Measurements from ENCODE around the gene KHDRBS2.

KHDRBS2 gene

GRCh38 chr6:62174548-62174947, 111.5 kb downstream of the KHDRBS2 start:
- no peak for DNase-seq

GRCh38 chr6:62167736-62168135, 118.3 kb downstream of the KHDRBS2 start:
- DNase-seq, result no peak

GRCh38 chr6:62162858-62163257, 123.2 kb downstream of the KHDRBS2 start:
- DNase-seq, result no peak

GRCh38 chr6:62152796-62153195, 133.2 kb downstream of the KHDRBS2 start:
- DNase-seq, result no peak

GRCh38 chr6:62150048-62150663, 135.9 kb downstream of the KHDRBS2 start:
- DNase-seq, result no peak

- DNase-seq, result no peak
Measured at GRCh38 chr6:62146954-62147853, 138.8 kb downstream of the KHDRBS2 start.

GRCh38 chr6:62129127-62129526, 156.9 kb downstream of the KHDRBS2 start:
- no peak for DNase-seq

DNA sequence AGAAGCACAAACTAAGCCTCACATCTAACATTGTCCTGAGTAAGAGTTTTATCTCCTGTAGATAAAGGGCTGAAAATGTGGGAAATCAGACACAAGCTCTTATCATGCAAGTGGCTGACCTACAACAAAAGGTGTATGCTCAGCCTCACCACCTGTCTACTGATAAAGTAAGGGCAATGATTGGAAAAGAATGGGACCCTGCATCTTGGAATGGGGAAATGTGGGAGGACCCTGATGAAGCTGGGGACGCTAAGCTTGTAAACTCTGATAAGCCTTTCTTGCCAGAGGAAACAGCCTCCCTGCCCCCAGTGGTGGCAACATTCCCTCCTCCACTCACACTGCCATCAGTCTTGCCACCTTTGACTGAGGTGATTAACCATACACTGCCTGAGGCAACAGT, 166.6 kb downstream of the KHDRBS2 start:
- DNase-seq, result no peak

DNA sequence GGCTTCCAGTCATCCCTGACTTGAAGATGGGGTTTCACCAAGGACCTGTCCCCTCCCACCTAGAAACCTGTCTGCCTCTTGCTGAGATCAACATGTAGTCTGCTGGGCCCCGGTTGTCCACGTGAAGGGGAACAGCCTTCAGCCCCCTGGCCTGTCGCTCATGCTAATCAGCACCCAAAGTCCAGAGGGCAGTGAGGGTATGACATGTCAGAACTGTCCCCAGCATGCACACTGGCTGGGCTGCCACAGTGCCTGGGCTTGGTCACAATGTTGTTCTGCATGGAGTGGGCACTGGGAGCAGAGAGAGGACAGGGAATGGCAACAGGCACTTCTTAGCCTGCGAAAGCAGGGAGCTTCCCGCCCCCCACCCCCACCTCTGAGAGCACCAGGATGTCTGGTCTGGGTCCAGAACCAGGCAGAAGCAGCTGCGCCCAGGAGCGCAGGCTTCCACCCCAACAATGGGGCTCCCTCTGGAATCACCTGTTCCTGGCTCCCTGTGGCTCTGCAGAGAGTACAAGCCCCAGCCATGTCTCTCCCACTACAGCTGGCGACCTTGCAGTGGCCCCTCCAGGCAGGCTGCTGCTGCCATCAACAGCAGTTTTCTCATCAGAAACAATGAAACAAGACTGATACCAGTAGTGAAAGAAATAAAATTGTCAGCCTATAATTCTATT, 182.7 kb downstream of the KHDRBS2 start:
- no peak for DNase-seq

DNA sequence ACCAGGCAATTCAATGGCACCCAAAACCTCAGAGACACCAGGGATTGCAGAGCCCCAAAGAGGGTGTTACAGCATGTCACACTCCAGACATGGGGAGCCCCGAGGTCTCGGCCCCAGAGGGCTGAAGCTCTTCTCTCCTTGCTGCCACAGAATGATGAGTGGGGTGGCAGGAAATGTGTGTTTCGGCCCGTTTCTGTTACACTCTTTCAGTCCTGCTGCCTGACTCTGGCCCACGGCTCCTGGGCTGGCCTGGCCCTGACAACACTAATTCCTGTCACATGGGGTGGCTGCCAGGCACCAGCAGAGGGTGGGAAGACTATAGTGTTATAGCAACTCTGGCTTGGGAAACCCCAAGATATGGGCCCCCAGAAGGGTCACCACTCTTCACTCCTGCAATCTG, 183.6 kb downstream of the KHDRBS2 start:
- no peak for DNase-seq

GRCh38 chr6:62090442-62091229, 195.4 kb downstream of the KHDRBS2 start:
- DNase-seq, result no peak

DNA sequence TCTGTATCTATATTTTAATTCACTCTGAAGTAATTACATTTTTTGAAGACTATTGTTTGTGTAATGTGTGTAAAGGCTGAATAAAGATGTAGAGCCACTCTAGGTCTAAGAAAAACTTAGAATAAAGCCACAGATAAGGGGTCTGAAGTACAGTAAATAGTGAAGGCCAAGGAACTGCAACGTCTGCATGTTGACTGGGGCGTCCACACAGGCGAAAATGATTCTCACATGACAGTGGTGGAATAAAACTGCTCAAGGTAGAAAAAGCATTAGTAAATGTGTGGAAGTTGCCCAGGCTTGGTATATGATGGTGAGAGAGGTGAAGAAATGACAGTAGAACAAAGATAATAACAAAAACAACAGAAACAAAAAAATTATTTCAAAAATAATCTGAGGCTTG, 196.2 kb downstream of the KHDRBS2 start:
- DNase-seq, result no peak

DNA sequence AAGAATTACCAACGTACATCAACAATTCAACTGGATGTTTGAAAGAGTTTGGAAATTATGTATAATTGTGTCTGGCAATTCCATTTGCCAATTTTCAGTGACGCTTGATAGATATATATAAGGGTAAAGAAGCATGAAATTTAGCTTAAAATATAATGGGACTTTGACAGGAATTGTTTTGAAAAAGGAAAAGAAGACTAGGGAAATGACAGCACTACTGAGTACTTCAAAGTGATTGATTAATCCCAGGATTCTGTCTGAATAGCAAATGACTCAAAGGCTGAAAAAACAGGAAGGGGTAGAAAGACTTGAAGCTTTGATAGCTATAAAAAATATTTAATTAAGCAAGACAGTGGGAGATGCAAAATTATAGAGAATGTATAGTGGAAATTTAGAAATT, 200.0 kb downstream of the KHDRBS2 start:
- DNase-seq, result no peak

DNA sequence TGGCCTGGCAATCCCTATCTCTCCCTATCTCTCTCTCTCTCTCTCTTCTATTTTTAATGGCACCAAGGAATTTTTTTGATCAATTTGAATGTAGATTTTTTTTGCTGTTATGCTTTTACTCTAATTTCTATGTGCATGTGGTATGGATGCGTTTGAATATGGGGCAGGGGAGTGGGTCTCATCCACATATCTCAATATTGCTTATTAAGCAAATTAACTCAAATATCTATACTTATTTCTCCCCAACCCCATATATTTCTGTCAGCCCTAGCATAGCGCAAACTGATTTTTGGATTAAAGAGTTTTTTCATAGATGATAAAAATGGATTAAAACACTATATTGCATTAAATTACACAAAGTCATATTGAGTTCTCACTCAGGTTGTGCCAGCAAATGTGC, 210.2 kb downstream of the KHDRBS2 start:
- DNase-seq, result no peak

- DNase-seq, result no peak
Measured at GRCh38 chr6:62059901-62060300, 226.1 kb downstream of the KHDRBS2 start.

DNA sequence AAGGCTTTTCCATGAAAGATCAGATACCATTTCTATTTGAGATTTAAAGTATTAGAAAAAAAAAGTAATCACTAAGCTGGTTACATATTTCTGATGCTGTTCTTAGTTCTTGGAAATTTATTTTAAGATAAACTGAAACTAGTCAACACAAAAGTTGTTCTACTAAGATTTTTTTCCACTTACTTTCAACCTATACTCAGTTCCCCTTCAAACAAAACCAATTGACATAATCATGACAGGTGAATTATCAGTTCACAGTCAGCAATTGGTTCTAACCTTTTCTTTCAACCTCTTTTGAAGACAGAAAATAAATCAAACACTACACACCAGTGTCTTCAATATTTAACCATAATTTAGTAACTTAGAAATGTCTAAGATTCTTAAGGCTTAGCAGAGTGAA, 228.7 kb downstream of the KHDRBS2 start:
- DNase-seq, result no peak

DNA sequence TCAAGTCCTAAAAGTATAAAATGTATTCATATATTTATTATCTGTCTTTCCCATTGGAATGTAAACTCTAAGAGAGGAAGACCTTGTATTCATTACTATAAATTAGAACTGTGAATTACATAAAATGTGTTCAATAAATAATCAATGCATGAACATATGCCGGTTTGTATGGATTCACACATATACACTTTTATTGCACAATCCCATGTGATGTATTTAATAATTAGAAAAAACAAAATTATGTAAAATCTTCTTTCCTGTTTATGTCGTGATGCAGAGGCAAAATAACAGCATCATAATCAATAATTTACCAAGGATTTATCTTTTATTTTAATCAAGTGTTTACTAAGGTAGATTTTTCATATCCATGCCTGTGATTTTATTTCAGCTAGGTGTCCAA, 240.5 kb downstream of the KHDRBS2 start:
- no peak for DNase-seq

DNA sequence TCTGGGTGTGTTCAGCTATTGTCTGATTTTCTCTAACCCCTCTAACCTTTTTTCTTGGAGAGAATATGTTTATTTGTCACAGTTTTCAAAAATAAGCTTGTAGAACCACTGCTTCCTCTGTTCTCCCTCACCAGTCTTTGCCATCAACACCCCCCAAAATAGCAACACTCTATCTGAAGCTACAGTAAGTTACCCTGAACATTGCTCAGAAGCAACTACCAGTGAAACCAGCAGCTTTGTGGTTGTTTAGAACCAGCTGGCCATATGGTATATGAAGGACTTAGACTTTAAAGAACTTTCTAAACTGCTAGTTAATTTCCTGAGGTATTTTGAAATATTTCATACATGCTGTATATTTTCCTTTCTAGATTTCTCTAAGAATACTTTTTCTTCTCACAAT, 242.9 kb downstream of the KHDRBS2 start:
- no peak for DNase-seq

GRCh38 chr6:62042429-62042828, 243.6 kb downstream of the KHDRBS2 start:
- no peak for DNase-seq

GRCh38 chr6:62039605-62040004, 246.4 kb downstream of the KHDRBS2 start:
- DNase-seq, result no peak

DNA sequence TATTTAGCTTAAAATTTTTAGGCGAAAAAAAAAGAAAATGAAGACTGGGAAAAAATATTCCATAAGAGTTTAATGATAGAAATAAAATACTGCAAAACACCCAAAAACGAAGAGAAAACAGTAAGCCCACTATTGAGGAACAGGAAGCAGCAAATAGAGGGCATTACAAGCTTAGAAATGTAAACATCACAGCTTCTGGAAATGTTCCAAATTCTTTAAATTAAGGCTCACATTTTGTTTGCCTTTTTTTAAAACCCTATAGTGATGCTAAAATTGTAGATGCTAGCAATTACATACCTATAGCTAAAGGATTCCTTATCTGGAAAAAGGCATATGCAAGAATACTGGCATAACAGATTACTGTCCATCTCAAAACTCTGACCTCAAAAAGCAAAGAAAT, 248.6 kb downstream of the KHDRBS2 start:
- no peak for DNase-seq

DNA sequence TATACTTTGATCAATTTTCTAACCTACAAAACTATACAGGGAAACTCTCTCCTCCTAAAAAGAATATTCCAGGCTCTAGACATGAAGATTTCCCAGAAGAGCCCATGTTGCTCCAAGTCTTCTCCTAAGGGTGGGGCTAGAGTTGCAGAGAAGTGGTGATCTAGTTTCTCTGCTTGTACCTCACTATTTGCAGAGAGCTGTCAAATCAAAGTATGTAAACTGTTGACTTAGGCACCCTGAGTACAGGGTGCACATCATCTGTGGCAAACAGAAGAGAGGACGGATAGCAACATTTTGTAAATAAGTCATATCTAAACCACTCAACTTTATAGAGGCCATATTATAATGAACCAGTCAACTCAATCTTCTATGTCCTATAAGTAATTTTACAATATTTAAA, 250.1 kb downstream of the KHDRBS2 start:
- DNase-seq, result no peak

- DNase-seq, result no peak
Measured at GRCh38 chr6:62013719-62014118, 272.3 kb downstream of the KHDRBS2 start.

Measured in stimulated activated CD4-positive, alpha-beta T cell treated with anti-CD3 and anti-CD28 coated beads, Interleukin-2, amount 100 ng/mL, for 48 hours (primary cell).